WERI-Rb-1 (cell line): ENCODE data around the gene CENPV.

Source experiments
- DNase-seq: peaks from one replicate; pipeline ENCODE4 v3.0.0-alpha.2; 2020
- H3K27ac ChIP-seq: fragments of 250-450 bp; sonication (Bioruptor Pico); 2 replicates; pipeline ENCODE4 v1.5.1; 2020; ENCODE audit warnings: mild to moderate bottlenecking, moderate library complexity
- H3K27me3 ChIP-seq: fragments of 250-450 bp; sonication (Bioruptor Pico); 2 replicates; pipeline ENCODE4 v1.5.1; 2021; ENCODE audit warnings: mild to moderate bottlenecking, low read depth, moderate library complexity; ENCODE audit not compliant: insufficient read depth, severe bottlenecking
- H3K36me3 ChIP-seq: fragments of 250-450 bp; sonication (Bioruptor Pico); 2 replicates; pipeline ENCODE4 v1.5.1; 2020; ENCODE audit warnings: mild to moderate bottlenecking, moderate library complexity
- H3K4me3 ChIP-seq: 2 replicates; pipeline ENCODE4 v1.5.1; 2011; ENCODE audit warnings: low read depth, mild to moderate bottlenecking, control low read depth, low read length
- H3K9me3 ChIP-seq: fragments of 250-450 bp; sonication (Bioruptor Pico); 2 replicates; pipeline ENCODE4 v1.5.1; 2021; ENCODE audit warnings: mild to moderate bottlenecking, moderate library complexity; ENCODE audit not compliant: severe bottlenecking
- TF ChIP-seq, protein P1 (sequence below): IDR thresholded peaks from 2 replicates; pipeline ENCODE4 v1.5.1; 2011; ENCODE audit warnings: low read depth, mild to moderate bottlenecking, control low read depth, inconsistent platforms, low read length

Gene CENPV

GRCh38 chr17:16293931-16294330 lies 59.3 kb downstream of the CENPV start:
- TF ChIP-seq, protein P1, sequence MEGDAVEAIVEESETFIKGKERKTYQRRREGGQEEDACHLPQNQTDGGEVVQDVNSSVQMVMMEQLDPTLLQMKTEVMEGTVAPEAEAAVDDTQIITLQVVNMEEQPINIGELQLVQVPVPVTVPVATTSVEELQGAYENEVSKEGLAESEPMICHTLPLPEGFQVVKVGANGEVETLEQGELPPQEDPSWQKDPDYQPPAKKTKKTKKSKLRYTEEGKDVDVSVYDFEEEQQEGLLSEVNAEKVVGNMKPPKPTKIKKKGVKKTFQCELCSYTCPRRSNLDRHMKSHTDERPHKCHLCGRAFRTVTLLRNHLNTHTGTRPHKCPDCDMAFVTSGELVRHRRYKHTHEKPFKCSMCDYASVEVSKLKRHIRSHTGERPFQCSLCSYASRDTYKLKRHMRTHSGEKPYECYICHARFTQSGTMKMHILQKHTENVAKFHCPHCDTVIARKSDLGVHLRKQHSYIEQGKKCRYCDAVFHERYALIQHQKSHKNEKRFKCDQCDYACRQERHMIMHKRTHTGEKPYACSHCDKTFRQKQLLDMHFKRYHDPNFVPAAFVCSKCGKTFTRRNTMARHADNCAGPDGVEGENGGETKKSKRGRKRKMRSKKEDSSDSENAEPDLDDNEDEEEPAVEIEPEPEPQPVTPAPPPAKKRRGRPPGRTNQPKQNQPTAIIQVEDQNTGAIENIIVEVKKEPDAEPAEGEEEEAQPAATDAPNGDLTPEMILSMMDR, result no peak
- no peaks in the 10 kb centered on the region for H3K27me3 ChIP-seq
- no peak overlapping the region for H3K27ac ChIP-seq
- no peak overlapping the region for H3K4me3 ChIP-seq
- DNase-seq, result no peak
- H3K9me3 ChIP-seq, result no peaks in the 10 kb centered on the region
- no peaks in the 10 kb centered on the region for H3K36me3 ChIP-seq
